Keratinocyte (primary cell): ENCODE data around the gene DIPK1A. TPM values are rescaled to one million over a fixed set of nuclear protein-coding genes. Genes with fewer than 3 reads are reported as not detected.

Experiments used
- DNase-seq: peaks from one replicate; pipeline ENCODE4 v3.0.0-alpha.2; 2011; ENCODE audit warnings: low read depth, missing footprints, low spot score
- FAIRE-seq: peaks from 2 replicates; lab custom pipeline; 2011; peaks lifted over from hg19 to GRCh38; lab: Jason Lieb, UNC
- H2AFZ ChIP-seq: 2 replicates; pipeline ENCODE4 v1.6.0; 2012; ENCODE audit warnings: low read length, control low read depth, inconsistent platforms; ENCODE audit not compliant: control insufficient read depth
- H3K27ac ChIP-seq: 2 replicates; pipeline ENCODE4 v1.5.1; 2011; ENCODE audit warnings: low read length; ENCODE audit not compliant: control insufficient read depth, insufficient read depth
- H3K27me3 ChIP-seq: 3 replicates; pipeline ENCODE4 v1.6.0; 2011; ENCODE audit warnings: low read length; ENCODE audit not compliant: control insufficient read depth, insufficient read depth; ENCODE audit errors: extremely low read depth
- H3K36me3 ChIP-seq, 2 experiments: 2 replicates in 1 of 2; 3 replicates in 1 of 2; pipeline ENCODE4 v1.5.1; 2011; ENCODE audit warnings: low read length in 2 of 2, mild to moderate bottlenecking in 1 of 2; ENCODE audit not compliant: control insufficient read depth in 2 of 2, insufficient read depth in 2 of 2; ENCODE audit errors: extremely low read depth in 1 of 2
- H3K4me1 ChIP-seq: 3 replicates; pipeline ENCODE4 v1.5.1; 2011; ENCODE audit warnings: low read length; ENCODE audit not compliant: control insufficient read depth, insufficient read depth; ENCODE audit errors: extremely low read depth
- H3K4me2 ChIP-seq: 3 replicates; pipeline ENCODE4 v1.6.0; 2011; ENCODE audit warnings: low read depth, low read length; ENCODE audit not compliant: control insufficient read depth, insufficient read depth; ENCODE audit errors: extremely low read depth
- H3K4me3 ChIP-seq, 3 experiments: fragments of 200-600 bp in 1 of 3; sonication (generic) in 1 of 3; 2 replicates in 2 of 3; 3 replicates in 1 of 3; pipeline ENCODE4 v1.5.1; 2011 to 2016; ENCODE audit warnings: low read length in 3 of 3, mild to moderate bottlenecking in 3 of 3, control low read depth in 2 of 3, inconsistent platforms in 1 of 3, low read depth in 1 of 3, mixed read lengths in 1 of 3, mixed run types in 1 of 3, moderate library complexity in 1 of 3; ENCODE audit not compliant: control insufficient read depth in 2 of 3, insufficient read depth in 2 of 3; ENCODE audit errors: extremely low read depth in 1 of 3
- H3K79me2 ChIP-seq: 2 replicates; pipeline ENCODE4 v1.6.0; 2012; ENCODE audit warnings: low read length; ENCODE audit not compliant: control insufficient read depth, insufficient read depth
- H3K9ac ChIP-seq: 3 replicates; pipeline ENCODE4 v1.6.0; 2011; ENCODE audit warnings: low read length; ENCODE audit not compliant: control insufficient read depth, insufficient read depth; ENCODE audit errors: extremely low read depth
- H3K9me1 ChIP-seq: 3 replicates; pipeline ENCODE4 v1.6.0; 2011; ENCODE audit warnings: low read length; ENCODE audit not compliant: control insufficient read depth, insufficient read depth; ENCODE audit errors: extremely low read depth
- H3K9me3 ChIP-seq: 2 replicates; pipeline ENCODE4 v1.5.1; 2012; ENCODE audit warnings: low read depth, low read length; ENCODE audit not compliant: control insufficient read depth
- H4K20me1 ChIP-seq: 3 replicates; pipeline ENCODE4 v1.6.0; 2011; ENCODE audit warnings: low read length; ENCODE audit not compliant: control insufficient read depth, insufficient read depth; ENCODE audit errors: extremely low read depth
- EZH2 ChIP-seq: IDR thresholded peaks from one replicate; pipeline ENCODE4 v1.6.1; 2012; ENCODE audit warnings: inconsistent platforms, mild to moderate bottlenecking, low read length, moderate library complexity
- dilution Hi-C: fragments of 300-500 bp; cut with MboI; formaldehyde crosslinking; loops from one replicate; pipeline ENCODE4 v1.7.0; 2020; ENCODE audit warnings: low sequenced_read_pairs; ENCODE audit not compliant: extremely low pct_ligation_motif_present
- polyA plus RNA-seq, 5 experiments: library from polyadenylated mRNA; depleted of rRNA in 3 of 5; stranded (reverse) in 3 of 5; stranded (forward) in 1 of 5; unstranded in 1 of 5; fragments of >200 nt; gene quantifications; 1 replicate in 1 of 5; 2 replicates in 3 of 5; 3 replicates in 1 of 5; pipeline versions ENCODE4 v1.2.1 to v1.2.3, GENCODE V29; 2011 to 2012; ENCODE audit warnings: missing spikeins in 2 of 5, low read depth in 1 of 5, low replicate concordance in 1 of 5
- TF ChIP-seq, protein P1 (sequence below), 3 experiments: IDR thresholded peaks in 1 of 3; conservative IDR thresholded peaks in 1 of 3; optimal IDR thresholded peaks in 1 of 3; 2 replicates in 2 of 3; 3 replicates in 1 of 3; pipeline versions ENCODE3 to v1.5.1; 2011; ENCODE audit warnings: low read length in 3 of 3, mild to moderate bottlenecking in 3 of 3, moderate library complexity in 2 of 3, control low read depth in 1 of 3, inconsistent platforms in 1 of 3; ENCODE audit not compliant: insufficient read depth in 2 of 3; ENCODE audit errors: extremely low read depth in 1 of 3

Gene DIPK1A
- polyA plus RNA-seq, 1 donor (not counting 4 experiments of a cell fraction or from before 2014, with no cell fraction given), result 22.0 TPM

DNA sequence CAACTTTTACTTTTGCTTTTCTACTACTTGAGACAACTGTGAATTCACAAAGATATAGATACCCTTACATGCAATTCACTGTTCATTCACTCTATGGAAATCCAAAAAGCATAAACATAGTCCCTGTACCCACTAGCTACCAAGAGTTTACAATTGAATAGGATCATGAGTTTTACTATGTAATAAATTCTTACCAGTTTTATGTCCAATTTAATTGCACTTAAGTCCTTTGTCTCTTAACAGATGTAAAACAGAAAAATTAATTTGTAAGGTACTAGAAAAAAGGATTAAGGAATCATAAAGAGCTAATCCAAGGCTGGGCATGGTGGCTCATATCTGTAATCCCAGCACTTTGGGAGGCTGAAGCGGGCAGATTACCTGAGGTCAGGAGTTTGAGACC lies 24.4 kb downstream of the DIPK1A start:
- Histone ChIP-seq H3K79me2 (peaks cover 13% of the 10 kb centered on the region), H2AFZ (no peak overlapping the region), H3K27me3 (no peaks in the 10 kb centered on the region), H4K20me1 (no peaks in the 10 kb centered on the region), H3K4me3 (no peak overlapping the region), H3K4me1 (peaks cover 18% of the 10 kb centered on the region), H3K36me3 (no peaks in the 10 kb centered on the region), H3K4me2 (no peak overlapping the region), H3K9ac (no peak overlapping the region), H3K27ac (no peak overlapping the region), H3K9me3 (no peaks in the 10 kb centered on the region), H3K9me1 (no peaks in the 10 kb centered on the region)
- TF ChIP-seq EZH2, result no peak
- TF ChIP-seq, protein P1, sequence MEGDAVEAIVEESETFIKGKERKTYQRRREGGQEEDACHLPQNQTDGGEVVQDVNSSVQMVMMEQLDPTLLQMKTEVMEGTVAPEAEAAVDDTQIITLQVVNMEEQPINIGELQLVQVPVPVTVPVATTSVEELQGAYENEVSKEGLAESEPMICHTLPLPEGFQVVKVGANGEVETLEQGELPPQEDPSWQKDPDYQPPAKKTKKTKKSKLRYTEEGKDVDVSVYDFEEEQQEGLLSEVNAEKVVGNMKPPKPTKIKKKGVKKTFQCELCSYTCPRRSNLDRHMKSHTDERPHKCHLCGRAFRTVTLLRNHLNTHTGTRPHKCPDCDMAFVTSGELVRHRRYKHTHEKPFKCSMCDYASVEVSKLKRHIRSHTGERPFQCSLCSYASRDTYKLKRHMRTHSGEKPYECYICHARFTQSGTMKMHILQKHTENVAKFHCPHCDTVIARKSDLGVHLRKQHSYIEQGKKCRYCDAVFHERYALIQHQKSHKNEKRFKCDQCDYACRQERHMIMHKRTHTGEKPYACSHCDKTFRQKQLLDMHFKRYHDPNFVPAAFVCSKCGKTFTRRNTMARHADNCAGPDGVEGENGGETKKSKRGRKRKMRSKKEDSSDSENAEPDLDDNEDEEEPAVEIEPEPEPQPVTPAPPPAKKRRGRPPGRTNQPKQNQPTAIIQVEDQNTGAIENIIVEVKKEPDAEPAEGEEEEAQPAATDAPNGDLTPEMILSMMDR (optimal IDR thresholded peaks at IDR 0.05 in 1 of 3, IDR thresholded peaks at IDR 0.05 in 1 of 3, conservative IDR thresholded peaks at IDR 0.05 in 1 of 3; ENCODE audit: extremely low read depth in 1 of 3, insufficient read depth in 2 of 3, low read length in 3 of 3), result no peak
- no peak for DNase-seq
- FAIRE-seq, result no peak
- dilution Hi-C loops, result no loop called here

DNA sequence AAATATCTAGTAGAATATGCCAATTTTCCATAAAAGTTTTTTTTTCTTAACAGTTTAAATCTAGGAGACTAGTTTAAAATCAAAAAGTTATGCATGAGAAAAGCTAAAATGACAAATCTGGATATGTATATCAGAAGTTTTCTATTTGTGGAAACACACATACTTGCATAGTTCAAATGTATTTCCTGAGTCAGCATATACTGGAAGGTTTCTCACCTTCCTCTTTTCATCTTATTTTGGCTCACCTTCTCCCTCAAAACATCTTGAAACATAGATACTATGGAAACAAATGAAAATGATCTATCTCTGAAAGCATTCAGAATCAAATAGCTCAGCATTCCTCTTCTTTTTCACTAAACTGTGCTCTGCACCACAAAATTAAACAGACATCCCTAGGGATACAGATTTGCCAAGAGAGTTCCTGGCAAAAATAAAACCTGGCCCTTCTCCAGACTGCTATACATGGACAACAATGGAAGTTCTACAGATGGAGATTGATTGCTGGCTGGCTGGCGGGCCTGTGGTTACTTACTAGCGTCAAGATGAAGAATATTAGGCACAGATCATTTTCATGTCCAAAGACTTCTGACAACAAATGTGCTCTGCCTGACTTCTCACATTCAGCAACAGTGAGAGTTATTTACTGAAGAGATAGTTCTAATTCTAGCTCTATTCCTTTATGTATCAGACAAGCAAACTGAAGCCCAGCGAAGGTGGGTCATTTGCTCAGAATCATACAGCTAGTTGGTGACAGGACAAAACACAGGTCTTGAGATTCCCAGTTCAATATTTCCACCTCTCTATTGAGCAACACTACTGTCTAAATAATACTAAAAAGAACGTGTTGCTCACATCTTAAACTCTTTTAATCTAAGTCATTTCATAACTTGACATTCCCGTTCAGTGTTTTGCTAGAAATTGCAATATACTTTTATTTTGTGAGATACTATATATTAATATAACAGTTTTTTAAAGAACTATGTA lies 26.6 kb downstream of the DIPK1A start:
- no peaks in the 10 kb centered on the region for H3K9me3 ChIP-seq
- no peaks in the 10 kb centered on the region for H4K20me1 ChIP-seq
- peaks cover 7% of the 10 kb centered on the region for H3K79me2 ChIP-seq
- DNase-seq (no peak), FAIRE-seq (peak; percentile 80)
- peaks cover 21% of the 10 kb centered on the region for H3K4me1 ChIP-seq
- no peak for TF ChIP-seq EZH2
- TF ChIP-seq, protein P1 (optimal IDR thresholded peaks at IDR 0.05 in 1 of 3, IDR thresholded peaks at IDR 0.05 in 1 of 3, conservative IDR thresholded peaks at IDR 0.05 in 1 of 3; ENCODE audit: extremely low read depth in 1 of 3, insufficient read depth in 2 of 3, low read length in 3 of 3), result no peak
- H3K27me3 ChIP-seq, result no peaks in the 10 kb centered on the region
- H3K9ac ChIP-seq, result no peak overlapping the region
- no peaks in the 10 kb centered on the region for H3K36me3 ChIP-seq
- no peak overlapping the region for H3K4me3 ChIP-seq
- H3K27ac ChIP-seq, result no peak overlapping the region
- H2AFZ ChIP-seq, result no peak overlapping the region
- H3K4me2 ChIP-seq, result peak overlapping the region; percentile 33
- dilution Hi-C loops, result no loop called here
- H3K9me1 ChIP-seq, result no peaks in the 10 kb centered on the region
